ENCODE data around the gene FASTKD2. TPM values are rescaled to one million over a fixed set of nuclear protein-coding genes. Genes with fewer than 3 reads are reported as not detected.

FASTKD2 gene
- total RNA-seq, 1 experiment from 2014 or later = 56.5 TPM

GRCh38 chr2:206766057-206766930 is 888 bp downstream of the FASTKD2 start:
- H3K4me3 ChIP-seq (ENCODE audit: insufficient read depth, low read depth, low read length) = peak overlapping the region; percentile 91
- no peaks in the 10 kb centered on the region; the same call in none of the 2 replicates for H3K36me3 ChIP-seq (replicated peaks; ENCODE audit: control insufficient read depth, insufficient read depth, low read length)
- peaks cover 2% of the 10 kb centered on the region; the same call in 1 of the 2 replicates for H3K27me3 ChIP-seq (ENCODE audit: control insufficient read depth, insufficient read depth, low read length)
- no peak for DNase-seq

GRCh38 chr2:206774871-206775270 is 9.5 kb downstream of the FASTKD2 start:
- DNase-seq = no peak
- Histone ChIP-seq H3K27me3 (ENCODE audit: control insufficient read depth, insufficient read depth, low read length) (no peaks in the 10 kb centered on the region), H3K4me3 (ENCODE audit: insufficient read depth, low read depth, low read length) (no peak overlapping the region), H3K36me3 (replicated peaks; ENCODE audit: control insufficient read depth, insufficient read depth, low read length) (peaks cover 3% of the 10 kb centered on the region)

- Histone ChIP-seq H3K27me3 (ENCODE audit: control insufficient read depth, insufficient read depth, low read length) (no peaks in the 10 kb centered on the region), H3K4me3 (ENCODE audit: insufficient read depth, low read depth, low read length) (no peak overlapping the region), H3K36me3 (replicated peaks; ENCODE audit: control insufficient read depth, insufficient read depth, low read length) (peaks cover 3% of the 10 kb centered on the region)
- DNase-seq = no peak
Observed at GRCh38 chr2:206776432-206776831, 11.0 kb downstream of the FASTKD2 start.

- Histone ChIP-seq H3K27me3 (ENCODE audit: control insufficient read depth, insufficient read depth, low read length) (no peaks in the 10 kb centered on the region), H3K4me3 (ENCODE audit: insufficient read depth, low read depth, low read length) (no peak overlapping the region), H3K36me3 (replicated peaks; ENCODE audit: control insufficient read depth, insufficient read depth, low read length) (peaks cover 6% of the 10 kb centered on the region)
- DNase-seq = no peak
Observed at GRCh38 chr2:206780671-206781070, 15.3 kb downstream of the FASTKD2 start.

- peak; percentile 42 for DNase-seq
- Histone ChIP-seq H3K36me3 (replicated peaks; ENCODE audit: control insufficient read depth, insufficient read depth, low read length) (peaks cover 6% of the 10 kb centered on the region), H3K27me3 (ENCODE audit: control insufficient read depth, insufficient read depth, low read length) (no peaks in the 10 kb centered on the region), H3K4me3 (ENCODE audit: insufficient read depth, low read depth, low read length) (no peak overlapping the region)
Observed at GRCh38 chr2:206783718-206784117, 18.3 kb downstream of the FASTKD2 start.

GRCh38 chr2:206784559-206785353 is 19.4 kb downstream of the FASTKD2 start:
- Histone ChIP-seq H3K36me3 (replicated peaks; ENCODE audit: control insufficient read depth, insufficient read depth, low read length) (peaks cover 8% of the 10 kb centered on the region), H3K4me3 (ENCODE audit: insufficient read depth, low read depth, low read length) (no peak overlapping the region), H3K27me3 (ENCODE audit: control insufficient read depth, insufficient read depth, low read length) (no peaks in the 10 kb centered on the region)
- no peak for DNase-seq

- no peak overlapping the region for H3K4me3 ChIP-seq (ENCODE audit: insufficient read depth, low read depth, low read length)
- no peaks in the 10 kb centered on the region for H3K27me3 ChIP-seq (ENCODE audit: control insufficient read depth, insufficient read depth, low read length)
- no peak for DNase-seq
- H3K36me3 ChIP-seq (replicated peaks; ENCODE audit: control insufficient read depth, insufficient read depth, low read length) = peaks cover 9% of the 10 kb centered on the region
Observed at GRCh38 chr2:206790311-206790935, 25.0 kb downstream of the FASTKD2 start.

- Histone ChIP-seq H3K27me3 (ENCODE audit: control insufficient read depth, insufficient read depth, low read length) (no peaks in the 10 kb centered on the region), H3K36me3 (replicated peaks; ENCODE audit: control insufficient read depth, insufficient read depth, low read length) (peaks cover 9% of the 10 kb centered on the region), H3K4me3 (ENCODE audit: insufficient read depth, low read depth, low read length) (no peak overlapping the region)
- no peak for DNase-seq
Observed at GRCh38 chr2:206792645-206793044, 27.2 kb downstream of the FASTKD2 start.

GRCh38 chr2:206797376-206797775 is 32.0 kb downstream of the FASTKD2 start:
- no peaks in the 10 kb centered on the region for H3K27me3 ChIP-seq (ENCODE audit: control insufficient read depth, insufficient read depth, low read length)
- no peak overlapping the region for H3K4me3 ChIP-seq (ENCODE audit: insufficient read depth, low read depth, low read length)
- no peaks in the 10 kb centered on the region; the same call in 1 of the 2 replicates for H3K36me3 ChIP-seq (replicated peaks; ENCODE audit: control insufficient read depth, insufficient read depth, low read length)
- no peak for DNase-seq

GRCh38 chr2:206798000-206798399 is 32.6 kb downstream of the FASTKD2 start:
- H3K36me3 ChIP-seq (replicated peaks; ENCODE audit: control insufficient read depth, insufficient read depth, low read length) = no peaks in the 10 kb centered on the region; the same call in 1 of the 2 replicates
- no peak for DNase-seq
- no peaks in the 10 kb centered on the region for H3K27me3 ChIP-seq (ENCODE audit: control insufficient read depth, insufficient read depth, low read length)
- no peak overlapping the region for H3K4me3 ChIP-seq (ENCODE audit: insufficient read depth, low read depth, low read length)

GRCh38 chr2:206799083-206799482 is 33.7 kb downstream of the FASTKD2 start:
- DNase-seq = no peak
- Histone ChIP-seq H3K4me3 (ENCODE audit: insufficient read depth, low read depth, low read length) (no peak overlapping the region), H3K36me3 (replicated peaks; ENCODE audit: control insufficient read depth, insufficient read depth, low read length) (no peaks in the 10 kb centered on the region; the same call in 1 of the 2 replicates), H3K27me3 (ENCODE audit: control insufficient read depth, insufficient read depth, low read length) (no peaks in the 10 kb centered on the region)

- peaks cover 4% of the 10 kb centered on the region for H3K36me3 ChIP-seq (replicated peaks; ENCODE audit: control insufficient read depth, insufficient read depth, low read length)
- no peaks in the 10 kb centered on the region for H3K27me3 ChIP-seq (ENCODE audit: control insufficient read depth, insufficient read depth, low read length)
- H3K4me3 ChIP-seq (ENCODE audit: insufficient read depth, low read depth, low read length) = no peak overlapping the region
- DNase-seq = peak; percentile 30
Observed at GRCh38 chr2:206800506-206801417, 35.4 kb downstream of the FASTKD2 start.

GRCh38 chr2:206801418-206802189 is 36.2 kb downstream of the FASTKD2 start:
- DNase-seq = no peak

More at GRCh38 chr2:206801418-206802189, 36.2 kb downstream of the FASTKD2 start:
- Histone ChIP-seq H3K27me3 (ENCODE audit: control insufficient read depth, insufficient read depth, low read length) (no peaks in the 10 kb centered on the region), H3K4me3 (ENCODE audit: insufficient read depth, low read depth, low read length) (no peak overlapping the region), H3K36me3 (replicated peaks; ENCODE audit: control insufficient read depth, insufficient read depth, low read length) (peaks cover 10% of the 10 kb centered on the region)
